ENCODE data around the gene CD300H. TPM values are rescaled to one million over a fixed set of nuclear protein-coding genes. Genes with fewer than 3 reads are reported as not detected.

The CD300H gene
- total RNA-seq, 1 experiment from 2014 or later = not detected

GRCh38 chr17:74552037-74552436 lies 15.3 kb downstream of the CD300H start:
- no peaks in the 10 kb centered on the region for H3K36me3 ChIP-seq
- no peak overlapping the region for H3K4me3 ChIP-seq
- H3K27ac ChIP-seq = no peak overlapping the region
- no peaks in the 10 kb centered on the region for H3K9me3 ChIP-seq (replicated peaks)
- H3K27me3 ChIP-seq (replicated peaks) = peaks cover 43% of the 10 kb centered on the region
- no peaks in the 10 kb centered on the region for H3K4me1 ChIP-seq (replicated peaks)
- DNase-seq (ENCODE audit: low read depth in 1 of 2, low spot score in 2 of 2) = no peak

GRCh38 chr17:74550602-74551001 lies 16.7 kb downstream of the CD300H start:
- Histone ChIP-seq H3K4me3 (no peak overlapping the region), H3K4me1 (replicated peaks) (no peaks in the 10 kb centered on the region), H3K27ac (no peak overlapping the region), H3K27me3 (replicated peaks) (peaks cover 50% of the 10 kb centered on the region), H3K9me3 (replicated peaks) (no peaks in the 10 kb centered on the region), H3K36me3 (no peaks in the 10 kb centered on the region)
- no peak for DNase-seq (ENCODE audit: low read depth in 1 of 2, low spot score in 2 of 2)

GRCh38 chr17:74549343-74549742 lies 18.0 kb downstream of the CD300H start:
- Histone ChIP-seq H3K36me3 (no peaks in the 10 kb centered on the region), H3K27me3 (replicated peaks) (peaks cover 52% of the 10 kb centered on the region), H3K4me1 (replicated peaks) (no peaks in the 10 kb centered on the region), H3K27ac (no peak overlapping the region), H3K4me3 (no peak overlapping the region), H3K9me3 (replicated peaks) (no peaks in the 10 kb centered on the region)
- no peak for DNase-seq (ENCODE audit: low read depth in 1 of 2, low spot score in 2 of 2)

GRCh38 chr17:74547736-74548135 lies 19.6 kb downstream of the CD300H start:
- no peak overlapping the region for H3K4me3 ChIP-seq
- no peaks in the 10 kb centered on the region for H3K36me3 ChIP-seq
- no peak for DNase-seq (ENCODE audit: low read depth in 1 of 2, low spot score in 2 of 2)
- no peaks in the 10 kb centered on the region for H3K9me3 ChIP-seq (replicated peaks)
- no peaks in the 10 kb centered on the region for H3K4me1 ChIP-seq (replicated peaks)
- H3K27ac ChIP-seq = no peak overlapping the region
- peaks cover 60% of the 10 kb centered on the region for H3K27me3 ChIP-seq (replicated peaks)

- H3K27me3 ChIP-seq (replicated peaks) = peaks cover 61% of the 10 kb centered on the region
- no peaks in the 10 kb centered on the region for H3K4me1 ChIP-seq (replicated peaks)
- H3K36me3 ChIP-seq = no peaks in the 10 kb centered on the region
- H3K9me3 ChIP-seq (replicated peaks) = no peaks in the 10 kb centered on the region
- H3K4me3 ChIP-seq = no peak overlapping the region
- H3K27ac ChIP-seq = no peak overlapping the region
- no peak for DNase-seq (ENCODE audit: low read depth in 1 of 2, low spot score in 2 of 2)
Observed at GRCh38 chr17:74547264-74547663, 20.0 kb downstream of the CD300H start.

- Histone ChIP-seq H3K27ac (no peak overlapping the region), H3K27me3 (replicated peaks) (peaks cover 64% of the 10 kb centered on the region), H3K36me3 (no peaks in the 10 kb centered on the region), H3K9me3 (replicated peaks) (no peaks in the 10 kb centered on the region), H3K4me3 (no peak overlapping the region), H3K4me1 (replicated peaks) (no peaks in the 10 kb centered on the region)
- DNase-seq (ENCODE audit: low read depth in 1 of 2, low spot score in 2 of 2) = no peak
Observed at GRCh38 chr17:74546586-74546985, 20.7 kb downstream of the CD300H start.

- Histone ChIP-seq H3K9me3 (replicated peaks) (no peaks in the 10 kb centered on the region), H3K4me1 (replicated peaks) (no peaks in the 10 kb centered on the region), H3K4me3 (no peak within 1 kb of the TSS), H3K27me3 (replicated peaks) (peaks cover 69% of the 10 kb centered on the region), H3K36me3 (no peaks in the 10 kb centered on the region), H3K27ac (no peak within 1 kb of the TSS)
- DNase-seq (ENCODE audit: low read depth in 1 of 2, low spot score in 2 of 2) = no peak
Observed at GRCh38 chr17:74545843-74546230, 21.5 kb downstream of the CD300H start, which contains the start of gene CD300C. TSS of gene CD300C (minus strand) at chr17:74546115. CDS start at chr17:74545782, 333 bp downstream.

GRCh38 chr17:74544991-74545842 lies 22.1 kb downstream of the CD300H start:
- no peaks in the 10 kb centered on the region for H3K36me3 ChIP-seq
- H3K27me3 ChIP-seq (replicated peaks) = peaks cover 66% of the 10 kb centered on the region
- no peak for DNase-seq (ENCODE audit: low read depth in 1 of 2, low spot score in 2 of 2)
- no peak overlapping the region for H3K4me3 ChIP-seq
- H3K27ac ChIP-seq = no peak overlapping the region
- H3K4me1 ChIP-seq (replicated peaks) = no peaks in the 10 kb centered on the region
- H3K9me3 ChIP-seq (replicated peaks) = no peaks in the 10 kb centered on the region

- no peak overlapping the region for H3K4me3 ChIP-seq
- H3K4me1 ChIP-seq (replicated peaks) = no peaks in the 10 kb centered on the region
- H3K36me3 ChIP-seq = no peaks in the 10 kb centered on the region
- H3K27me3 ChIP-seq (replicated peaks) = peaks cover 68% of the 10 kb centered on the region
- no peak for DNase-seq (ENCODE audit: low read depth in 1 of 2, low spot score in 2 of 2)
- H3K27ac ChIP-seq = no peak overlapping the region
- H3K9me3 ChIP-seq (replicated peaks) = 0 out of 2 replicates have a peak, but pooled peaks cover 2% of the 10 kb centered on the region
Observed at GRCh38 chr17:74543891-74544760, 23.2 kb downstream of the CD300H start.

- no peaks in the 10 kb centered on the region for H3K4me1 ChIP-seq (replicated peaks)
- DNase-seq (ENCODE audit: low read depth in 1 of 2, low spot score in 2 of 2) = no peak
- peaks cover 63% of the 10 kb centered on the region for H3K27me3 ChIP-seq (replicated peaks)
- H3K9me3 ChIP-seq (replicated peaks) = 0 out of 2 replicates have a peak, but pooled peaks cover 2% of the 10 kb centered on the region
- H3K36me3 ChIP-seq = no peaks in the 10 kb centered on the region
- H3K4me3 ChIP-seq = no peak overlapping the region
- H3K27ac ChIP-seq = no peak overlapping the region
Observed at GRCh38 chr17:74543406-74543805, 23.9 kb downstream of the CD300H start.

GRCh38 chr17:74542727-74543383 lies 24.5 kb downstream of the CD300H start:
- H3K9me3 ChIP-seq (replicated peaks) = 0 out of 2 replicates have a peak, but pooled peaks cover 2% of the 10 kb centered on the region
- no peak overlapping the region for H3K27ac ChIP-seq
- H3K4me3 ChIP-seq = no peak overlapping the region
- H3K4me1 ChIP-seq (replicated peaks) = no peaks in the 10 kb centered on the region
- no peak for DNase-seq (ENCODE audit: low read depth in 1 of 2, low spot score in 2 of 2)
- H3K27me3 ChIP-seq (replicated peaks) = peaks cover 67% of the 10 kb centered on the region
- no peaks in the 10 kb centered on the region for H3K36me3 ChIP-seq

- no peaks in the 10 kb centered on the region for H3K4me1 ChIP-seq (replicated peaks)
- H3K4me3 ChIP-seq = no peak overlapping the region
- H3K9me3 ChIP-seq (replicated peaks) = 0 out of 2 replicates have a peak, but pooled peaks cover 2% of the 10 kb centered on the region
- H3K27me3 ChIP-seq (replicated peaks) = peaks cover 73% of the 10 kb centered on the region
- no peaks in the 10 kb centered on the region for H3K36me3 ChIP-seq
- no peak overlapping the region for H3K27ac ChIP-seq
- DNase-seq (ENCODE audit: low read depth in 1 of 2, low spot score in 2 of 2) = no peak
Observed at GRCh38 chr17:74542166-74542565, 25.1 kb downstream of the CD300H start.
